Measurements from ENCODE around the gene ITLN2.

DNA sequence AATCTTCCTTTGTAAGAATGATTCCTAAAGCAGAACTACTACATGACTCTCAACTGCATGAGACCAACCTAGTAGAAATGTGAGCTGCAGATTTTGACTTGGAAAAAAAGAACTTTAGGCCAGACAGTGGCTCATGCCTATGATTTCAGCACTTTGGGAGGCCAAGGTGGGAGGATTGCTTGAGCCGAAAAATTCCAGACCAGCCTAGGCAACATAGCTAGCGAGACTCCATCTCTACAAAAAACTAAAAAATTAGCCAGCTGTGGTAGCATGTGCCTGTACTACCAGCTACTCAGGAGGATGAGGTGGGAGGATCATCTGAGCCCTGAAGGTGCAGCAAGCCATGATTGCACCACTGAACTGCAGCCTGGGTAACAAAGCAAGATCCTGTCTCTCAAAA is 24.7 kb upstream of the ITLN2 start:
- TF ChIP-seq POLR2AphosphoS5 (IDR thresholded peaks at IDR 0.05) (no peak), CTCF (IDR thresholded peaks at IDR 0.05) (no peak), POLR2A (IDR thresholded peaks at IDR 0.05) (no peak)
